PC-3 (cell line): ENCODE data around the gene NRAS.

ENCODE experiments used
- CTCF ChIP-seq: fragments of 300-600 bp; sonication (generic); conservative IDR thresholded peaks from 2 replicates; pipeline ENCODE4 v1.5.1; 2017; ENCODE audit warnings: antibody characterized with exemption, low read depth, mild to moderate bottlenecking, low read length
- EZH2 ChIP-seq: fragments of 300-600 bp; sonication (generic); IDR thresholded peaks from one replicate; pipeline ENCODE4 v1.6.1; 2017; ENCODE audit warnings: antibody characterized with exemption, mild to moderate bottlenecking, low read length; ENCODE audit not compliant: unreplicated experiment
- EZH2phosphoT487 ChIP-seq: fragments of 300-600 bp; sonication (generic); IDR thresholded peaks from 2 replicates; pipeline ENCODE4 v1.6.1; 2018; ENCODE audit warnings: mild to moderate bottlenecking, antibody characterized with exemption, low read length, borderline replicate concordance

GRCh38 chr1:114702737-114703136, 13.8 kb downstream of the NRAS start:
- no peak for TF ChIP-seq CTCF
- TF ChIP-seq EZH2phosphoT487: no peak
- no peak for TF ChIP-seq EZH2
